Hepatocyte (in vitro differentiated cells): ENCODE data around the gene ZNF385C. TPM values are rescaled to one million over a fixed set of nuclear protein-coding genes. Genes with fewer than 3 reads are reported as not detected.

Source experiments
- DNase-seq: peaks from one replicate; pipeline ENCODE4 v3.0.0-alpha.2; 2016; ENCODE audit warnings: low spot score
- H2AFZ ChIP-seq: fragments of 200-600 bp; sonication (generic); 2 replicates; pipeline ENCODE4 v1.6.0; 2016; ENCODE audit warnings: antibody characterized with exemption, mild to moderate bottlenecking
- H3K27ac ChIP-seq: fragments of 200-600 bp; sonication (generic); 2 replicates; pipeline ENCODE4 v1.5.1; 2016; ENCODE audit warnings: mild to moderate bottlenecking
- H3K27me3 ChIP-seq: fragments of 200-600 bp; sonication (generic); 2 replicates; pipeline ENCODE4 v1.6.1; 2016
- H3K36me3 ChIP-seq: fragments of 200-600 bp; sonication (generic); replicated peaks from 2 replicates; pipeline ENCODE4 v1.5.1; 2016; ENCODE audit warnings: low read depth; ENCODE audit not compliant: insufficient read depth
- H3K4me1 ChIP-seq: fragments of 200-600 bp; sonication (generic); 2 replicates; pipeline ENCODE4 v1.5.1; 2016; ENCODE audit warnings: mild to moderate bottlenecking, moderate library complexity; ENCODE audit not compliant: insufficient read depth
- H3K4me2 ChIP-seq: fragments of 200-600 bp; sonication (generic); 2 replicates; pipeline ENCODE4 v1.6.0; 2016
- H3K4me3 ChIP-seq: fragments of 200-600 bp; sonication (generic); 2 replicates; pipeline ENCODE4 v1.5.1; 2016; ENCODE audit warnings: mild to moderate bottlenecking
- H3K79me2 ChIP-seq: fragments of 200-600 bp; sonication (generic); 2 replicates; pipeline ENCODE4 v1.6.0; 2017; ENCODE audit warnings: mild to moderate bottlenecking
- H3K9me2 ChIP-seq: fragments of 200-600 bp; sonication (generic); replicated peaks from 2 replicates; pipeline ENCODE4 v1.6.0; 2017; ENCODE audit warnings: mild to moderate bottlenecking; ENCODE audit not compliant: insufficient read depth
- H3K9me3 ChIP-seq: fragments of 200-600 bp; sonication (generic); 2 replicates; pipeline ENCODE4 v1.5.1; 2016; ENCODE audit warnings: low read depth, mild to moderate bottlenecking
- H4K20me1 ChIP-seq: fragments of 200-600 bp; sonication (generic); 2 replicates; pipeline ENCODE4 v1.6.0; 2016; ENCODE audit warnings: mild to moderate bottlenecking; ENCODE audit not compliant: insufficient read depth, poor library complexity, severe bottlenecking
- EZH2 ChIP-seq: fragments of 200-600 bp; sonication (generic); IDR thresholded peaks from 2 replicates; pipeline ENCODE4 v1.6.1; 2016; ENCODE audit warnings: antibody characterized with exemption, mild to moderate bottlenecking, borderline replicate concordance
- EZH2phosphoT487 ChIP-seq: fragments of 200-600 bp; sonication (generic); IDR thresholded peaks from one replicate; pipeline ENCODE4 v1.6.1; 2018; ENCODE audit warnings: antibody characterized with exemption, mild to moderate bottlenecking, low read depth, moderate library complexity; ENCODE audit not compliant: unreplicated experiment, severe bottlenecking
- WGBS: methylation state at CpG from one replicate; pipeline ENCODE4 v1.1.6; 2016; ENCODE audit warnings: low lambda C conversion rate; ENCODE audit errors: missing lambda C conversion rate; 5-methylcytosine and 5-hydroxymethylcytosine counted together
- polyA plus RNA-seq: library from polyadenylated mRNA; unstranded; fragments of >200 nt; fragmentation: Nextera tagmentation; extraction: Ambion mirVana; gene quantifications from 2 replicates; pipeline ENCODE4 v1.2.1, GENCODE V29; 2016
- total RNA-seq: library from RNA; depleted of rRNA; stranded (reverse); fragments of >200 nt; gene quantifications from 2 replicates; pipeline ENCODE4 v1.2.3, GENCODE V29; 2014
- TF ChIP-seq, protein P1 (sequence below): fragments of 200-600 bp; sonication (generic); IDR thresholded peaks from 2 replicates; pipeline ENCODE4 v1.5.1; 2016; ENCODE audit warnings: antibody characterized with exemption, mild to moderate bottlenecking; ENCODE audit not compliant: poor library complexity

The ZNF385C gene
- total and polyA plus RNA-seq, 2 experiments from 2014 or later: 0.45 to 0.63 TPM

DNA sequence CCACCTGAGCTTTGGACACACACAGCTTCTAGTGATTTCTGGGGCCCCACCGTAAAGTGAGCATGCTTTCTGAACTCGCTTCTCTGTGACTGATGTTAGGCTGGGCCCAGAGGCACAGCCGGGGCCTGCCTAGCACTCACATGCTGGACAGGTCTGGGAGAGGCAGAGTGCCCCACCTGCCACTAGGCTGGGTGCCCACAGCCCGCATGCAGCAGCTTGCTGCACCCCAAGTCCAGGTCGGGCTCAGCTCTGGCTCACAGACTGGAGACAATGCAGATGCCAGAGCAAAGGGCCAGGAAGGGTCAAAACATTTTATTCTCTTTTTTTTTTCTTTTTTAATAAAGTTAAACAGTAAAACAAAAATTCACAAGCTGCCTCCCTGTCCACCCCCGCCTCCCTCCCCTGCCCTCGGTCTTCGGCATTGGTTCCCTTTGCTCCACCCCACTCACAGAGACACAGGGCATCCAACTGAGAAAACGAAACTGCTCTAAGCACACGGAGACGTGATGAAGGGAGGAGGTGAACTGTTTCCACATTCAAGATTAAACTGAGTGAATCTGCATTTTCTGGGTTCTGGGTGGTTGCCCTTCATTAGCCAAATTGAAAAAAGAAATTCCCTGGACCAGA is 122.0 kb downstream of the ZNF385C start:
- Histone ChIP-seq H3K9me3 (no peaks in the 10 kb centered on the region), H3K4me1 (no peaks in the 10 kb centered on the region), H3K27ac (no peak overlapping the region), H3K9me2 (no peaks in the 10 kb centered on the region), H3K4me3 (no peak overlapping the region), H4K20me1 (peaks cover 3% of the 10 kb centered on the region), H3K79me2 (peaks cover 8% of the 10 kb centered on the region), H3K36me3 (no peaks in the 10 kb centered on the region), H3K4me2 (no peak overlapping the region), H3K27me3 (no peaks in the 10 kb centered on the region), H2AFZ (no peak overlapping the region)
- TF ChIP-seq EZH2: no peak
- no peak for TF ChIP-seq EZH2phosphoT487
- TF ChIP-seq, protein P1, sequence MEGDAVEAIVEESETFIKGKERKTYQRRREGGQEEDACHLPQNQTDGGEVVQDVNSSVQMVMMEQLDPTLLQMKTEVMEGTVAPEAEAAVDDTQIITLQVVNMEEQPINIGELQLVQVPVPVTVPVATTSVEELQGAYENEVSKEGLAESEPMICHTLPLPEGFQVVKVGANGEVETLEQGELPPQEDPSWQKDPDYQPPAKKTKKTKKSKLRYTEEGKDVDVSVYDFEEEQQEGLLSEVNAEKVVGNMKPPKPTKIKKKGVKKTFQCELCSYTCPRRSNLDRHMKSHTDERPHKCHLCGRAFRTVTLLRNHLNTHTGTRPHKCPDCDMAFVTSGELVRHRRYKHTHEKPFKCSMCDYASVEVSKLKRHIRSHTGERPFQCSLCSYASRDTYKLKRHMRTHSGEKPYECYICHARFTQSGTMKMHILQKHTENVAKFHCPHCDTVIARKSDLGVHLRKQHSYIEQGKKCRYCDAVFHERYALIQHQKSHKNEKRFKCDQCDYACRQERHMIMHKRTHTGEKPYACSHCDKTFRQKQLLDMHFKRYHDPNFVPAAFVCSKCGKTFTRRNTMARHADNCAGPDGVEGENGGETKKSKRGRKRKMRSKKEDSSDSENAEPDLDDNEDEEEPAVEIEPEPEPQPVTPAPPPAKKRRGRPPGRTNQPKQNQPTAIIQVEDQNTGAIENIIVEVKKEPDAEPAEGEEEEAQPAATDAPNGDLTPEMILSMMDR: no peak
- no peak for DNase-seq
- 95% methylated on average over 11 of the region's 11 CpGs for WGBS

Other genes starting within 250 kb of the ZNF385C start
- 21.5 and 25.2 TPM in 2 replicates for gene KLHL11, start 233.1 kb downstream of the ZNF385C start, total RNA-seq
- 9.0 and 10.0 TPM in 2 replicates for gene KLHL11, start 233.1 kb downstream of the ZNF385C start, polyA plus RNA-seq
- gene ACLY, start 179.5 kb downstream of the ZNF385C start, total RNA-seq: 157 and 167 TPM in 2 replicates
- gene ACLY, start 179.5 kb downstream of the ZNF385C start, polyA plus RNA-seq: 82.1 and 101 TPM in 2 replicates
- gene ODAD4, start 167.9 kb downstream of the ZNF385C start, total RNA-seq: 0.52 and 0.53 TPM in 2 replicates
- 0.75 and 0.76 TPM in 2 replicates for gene ODAD4, start 167.9 kb downstream of the ZNF385C start, polyA plus RNA-seq
- 59.8 and 61.4 TPM in 2 replicates for gene CNP, start 131.7 kb downstream of the ZNF385C start, total RNA-seq
- gene CNP, start 131.7 kb downstream of the ZNF385C start, polyA plus RNA-seq: 77.7 and 97.0 TPM in 2 replicates
- gene DNAJC7, start 81.0 kb downstream of the ZNF385C start, total RNA-seq: 73.6 and 86.3 TPM in 2 replicates
- 50.1 and 61.7 TPM in 2 replicates for gene DNAJC7, start 81.0 kb downstream of the ZNF385C start, polyA plus RNA-seq
- gene NKIRAS2, start 78.4 kb downstream of the ZNF385C start, total RNA-seq: 37.5 and 40.8 TPM in 2 replicates
- 55.0 and 57.2 TPM in 2 replicates for gene NKIRAS2, start 78.4 kb downstream of the ZNF385C start, polyA plus RNA-seq
- gene C17orf113, start 47.9 kb downstream of the ZNF385C start, total RNA-seq: 1.1 and 1.9 TPM in 2 replicates
- gene C17orf113, start 47.9 kb downstream of the ZNF385C start, polyA plus RNA-seq: 0.46 and 1.2 TPM in 2 replicates
- gene DHX58, start 14.2 kb upstream of the ZNF385C start, total RNA-seq: 1.6 and 3.6 TPM in 2 replicates
- gene DHX58, start 14.2 kb upstream of the ZNF385C start, polyA plus RNA-seq: 1.4 and 2.2 TPM in 2 replicates
- gene KAT2A, start 22.9 kb upstream of the ZNF385C start, total RNA-seq: 21.7 and 29.2 TPM in 2 replicates
- gene KAT2A, start 22.9 kb upstream of the ZNF385C start, polyA plus RNA-seq: 46.7 and 60.2 TPM in 2 replicates
- gene HSPB9, start 24.3 kb upstream of the ZNF385C start, total RNA-seq: not detected in 2 replicates
- 0.34 and 0.46 TPM in 2 replicates for gene HSPB9, start 24.3 kb upstream of the ZNF385C start, polyA plus RNA-seq
- gene RAB5C, start 56.5 kb upstream of the ZNF385C start, total RNA-seq: 123 and 158 TPM in 2 replicates
- 172 and 184 TPM in 2 replicates for gene RAB5C, start 56.5 kb upstream of the ZNF385C start, polyA plus RNA-seq
- gene KCNH4, start 82.7 kb upstream of the ZNF385C start, total RNA-seq: 0.08 and 0.17 TPM in 2 replicates
- 0.12 and 0.23 TPM in 2 replicates for gene KCNH4, start 82.7 kb upstream of the ZNF385C start, polyA plus RNA-seq
- not detected in 2 replicates for gene HCRT, start 87.0 kb upstream of the ZNF385C start, total RNA-seq
- gene HCRT, start 87.0 kb upstream of the ZNF385C start, polyA plus RNA-seq: not detected in 2 replicates
- 6.1 and 7.2 TPM in 2 replicates for gene GHDC, start 96.0 kb upstream of the ZNF385C start, total RNA-seq
- gene GHDC, start 96.0 kb upstream of the ZNF385C start, polyA plus RNA-seq: 7.0 and 8.7 TPM in 2 replicates
- 26.0 and 27.9 TPM in 2 replicates for gene STAT5B, start 177.9 kb upstream of the ZNF385C start, total RNA-seq
- 18.7 and 25.7 TPM in 2 replicates for gene STAT5B, start 177.9 kb upstream of the ZNF385C start, polyA plus RNA-seq
- 5.5 and 6.5 TPM in 2 replicates for gene STAT5A, start 190.0 kb upstream of the ZNF385C start, total RNA-seq
- gene STAT5A, start 190.0 kb upstream of the ZNF385C start, polyA plus RNA-seq: 3.5 and 6.1 TPM in 2 replicates